GM20431 (cell line): ENCODE results near the gene RGS7.
"Not testable (repeated sequence)": the region's sequence is repeated elsewhere in the genome, so short reads cannot be mapped to it uniquely, and the experiment has no call there.

ENCODE experiments used
- in situ Hi-C: fragments of 300-500 bp; cut with MseI, MboI; formaldehyde crosslinking; loops from one replicate; pipeline ENCODE4 v1.15.0; 2020; ENCODE audit warnings: low sequenced_read_pairs; ENCODE audit not compliant: unreplicated experiment

The RGS7 gene

GRCh38 chr1:241332987-241333386 lies 24.0 kb downstream of the RGS7 start:
- in situ Hi-C loops = no loop called here

- in situ Hi-C loops = no loop called here
Observed at GRCh38 chr1:241332037-241332409, 25.0 kb downstream of the RGS7 start.

GRCh38 chr1:241331328-241332036 lies 25.5 kb downstream of the RGS7 start:
- in situ Hi-C loops = no loop called here

- in situ Hi-C loops = no loop called here
Observed at GRCh38 chr1:241330619-241331327, 26.2 kb downstream of the RGS7 start.

- in situ Hi-C loops = no loop called here
Observed at GRCh38 chr1:241325456-241325855, 31.5 kb downstream of the RGS7 start.

- in situ Hi-C loops = no loop called here
Observed at GRCh38 chr1:241323514-241324195, 33.4 kb downstream of the RGS7 start.

GRCh38 chr1:241317676-241318075 lies 39.3 kb downstream of the RGS7 start:
- in situ Hi-C loops = no loop called here

- in situ Hi-C loops = no loop called here
Observed at GRCh38 chr1:241316372-241316771, 40.6 kb downstream of the RGS7 start.

- in situ Hi-C loops = no loop called here
Observed at GRCh38 chr1:241311056-241311746, 45.8 kb downstream of the RGS7 start.

- in situ Hi-C loops = no loop called here
Observed at GRCh38 chr1:241310451-241310850, 46.6 kb downstream of the RGS7 start.

- in situ Hi-C loops = no loop called here
Observed at GRCh38 chr1:241309651-241310050, 47.4 kb downstream of the RGS7 start.

GRCh38 chr1:241308471-241308870 lies 48.5 kb downstream of the RGS7 start:
- in situ Hi-C loops = no loop called here

- in situ Hi-C loops = no loop called here
Observed at GRCh38 chr1:241308011-241308410, 49.0 kb downstream of the RGS7 start.

GRCh38 chr1:241306125-241306790 lies 50.7 kb downstream of the RGS7 start:
- in situ Hi-C loops = no loop called here

GRCh38 chr1:241302024-241302423 lies 55.0 kb downstream of the RGS7 start:
- in situ Hi-C loops = not testable (repeated sequence)

- in situ Hi-C loops = no loop called here
Observed at GRCh38 chr1:241299347-241299746, 57.7 kb downstream of the RGS7 start.

- in situ Hi-C loops = no loop called here
Observed at GRCh38 chr1:241292973-241293372, 64.0 kb downstream of the RGS7 start.

GRCh38 chr1:241291548-241291947 lies 65.5 kb downstream of the RGS7 start:
- in situ Hi-C loops = not testable (repeated sequence)

- in situ Hi-C loops = no loop called here
Observed at GRCh38 chr1:241286486-241286885, 70.5 kb downstream of the RGS7 start.

- in situ Hi-C loops = no loop called here
Observed at GRCh38 chr1:241276391-241276790, 80.6 kb downstream of the RGS7 start.
